Endothelial cell of hepatic sinusoid (primary cell): ENCODE results near the gene HTR1B.

Experiments used
- in situ Hi-C: cut with HindIII; loops from 2 replicates; pipeline ENCODE4 v1.10.0; 2017; ENCODE audit warnings: low sequenced_read_pairs

Gene HTR1B, protein sequence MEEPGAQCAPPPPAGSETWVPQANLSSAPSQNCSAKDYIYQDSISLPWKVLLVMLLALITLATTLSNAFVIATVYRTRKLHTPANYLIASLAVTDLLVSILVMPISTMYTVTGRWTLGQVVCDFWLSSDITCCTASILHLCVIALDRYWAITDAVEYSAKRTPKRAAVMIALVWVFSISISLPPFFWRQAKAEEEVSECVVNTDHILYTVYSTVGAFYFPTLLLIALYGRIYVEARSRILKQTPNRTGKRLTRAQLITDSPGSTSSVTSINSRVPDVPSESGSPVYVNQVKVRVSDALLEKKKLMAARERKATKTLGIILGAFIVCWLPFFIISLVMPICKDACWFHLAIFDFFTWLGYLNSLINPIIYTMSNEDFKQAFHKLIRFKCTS

GRCh38 chr6:77463308-77463860 lies at the start of gene HTR1B:
HTR1B (minus strand) TSS chr6:77463491; CDS start chr6:77463403, 88 bp downstream.
- in situ Hi-C loops, result no loop called here

- in situ Hi-C loops, result no loop called here
Observed at GRCh38 chr6:77512554-77512953, 49.3 kb upstream of the HTR1B start.

DNA sequence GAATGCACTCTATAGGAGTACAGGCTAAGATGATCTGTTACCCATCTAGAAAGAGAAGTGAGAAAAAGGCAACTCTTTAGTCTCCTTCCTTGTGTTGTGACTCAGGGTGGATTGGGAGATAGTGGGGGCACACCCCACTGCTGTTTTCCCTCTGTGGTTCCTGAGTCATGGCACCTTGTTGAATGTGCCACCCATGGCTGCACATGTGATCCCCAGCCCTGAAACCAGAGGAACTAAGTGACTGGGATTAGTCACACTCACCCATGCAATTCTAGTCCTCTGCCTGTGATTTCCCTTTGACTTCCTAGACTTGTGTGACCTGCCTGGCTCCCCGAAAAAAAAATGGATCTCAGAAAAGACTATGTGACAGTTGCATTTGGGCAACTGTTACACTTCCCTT lies 48.6 kb upstream of the HTR1B start:
- in situ Hi-C loops, result no loop called here

DNA sequence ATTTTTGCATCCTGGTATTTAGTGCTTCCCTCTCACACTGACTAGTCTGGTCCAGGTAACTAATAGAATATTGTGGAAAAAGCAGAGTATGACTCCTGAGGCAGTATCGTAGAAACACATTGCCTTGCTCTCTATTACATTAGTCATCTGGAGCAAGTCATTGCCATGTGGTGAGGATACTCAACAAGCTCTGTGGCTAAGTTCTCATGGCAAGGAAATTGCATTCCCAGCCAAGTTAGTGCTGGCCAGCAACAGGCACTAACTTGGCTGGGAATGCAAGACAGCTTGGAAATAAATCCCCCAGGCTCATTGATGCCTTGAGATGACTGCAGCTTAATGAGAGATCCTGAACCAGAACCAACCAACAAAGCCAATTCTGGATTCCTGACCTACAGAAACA lies 39.7 kb upstream of the HTR1B start:
- in situ Hi-C loops, result no loop called here

GRCh38 chr6:77492530-77492929 lies 29.2 kb upstream of the HTR1B start:
- in situ Hi-C loops, result no loop called here

DNA sequence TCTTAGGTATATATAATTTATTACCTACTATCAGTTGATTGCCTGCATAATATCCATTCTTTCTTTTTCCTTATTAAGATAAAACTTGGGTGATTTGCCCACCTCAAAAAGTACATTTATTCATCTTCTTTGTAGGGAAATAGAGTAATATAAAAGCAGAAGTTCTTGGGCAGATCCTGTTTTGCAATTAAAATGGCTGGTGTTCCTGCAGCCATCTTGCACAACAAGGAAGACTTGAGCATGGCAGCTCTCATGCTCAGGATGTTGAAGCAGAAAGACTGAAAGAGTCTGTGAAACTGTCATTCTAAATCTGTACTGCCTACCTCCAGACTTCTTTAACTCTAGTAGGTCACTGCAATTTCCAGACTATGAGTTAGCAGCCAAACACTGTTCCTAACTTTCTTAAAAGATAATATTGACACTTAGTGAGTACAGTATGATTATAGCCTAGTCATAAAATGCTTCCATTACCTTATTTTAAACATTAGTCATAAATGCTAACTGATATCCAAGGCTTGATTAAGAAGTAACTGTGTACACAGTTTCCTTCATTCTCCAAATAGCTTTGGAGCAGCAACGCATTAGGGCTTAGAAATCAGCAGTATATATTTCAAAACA lies 24.6 kb upstream of the HTR1B start:
- in situ Hi-C loops, result no loop called here

- in situ Hi-C loops, result no loop called here
Observed at GRCh38 chr6:77482981-77483380, 19.7 kb upstream of the HTR1B start.

DNA sequence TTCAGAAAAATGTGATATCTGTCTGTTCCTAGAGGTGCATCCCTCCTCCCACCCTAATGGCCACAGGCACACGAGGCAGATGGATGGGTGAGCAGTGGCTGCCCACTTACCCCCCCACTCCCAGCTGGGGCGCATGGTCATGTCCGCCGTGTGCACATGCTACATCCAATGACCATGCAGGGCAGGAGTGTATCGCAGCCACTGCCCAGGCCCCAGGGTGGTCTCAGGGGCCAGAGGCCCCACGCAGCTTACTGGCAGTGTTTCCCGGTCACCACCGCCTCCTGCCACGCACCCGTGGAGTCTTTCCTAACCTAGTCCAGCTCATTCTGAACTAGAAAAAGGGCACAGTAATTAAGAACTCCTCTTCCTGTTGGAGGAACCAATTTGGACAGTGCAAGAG lies 11.7 kb upstream of the HTR1B start:
- in situ Hi-C loops, result no loop called here

DNA sequence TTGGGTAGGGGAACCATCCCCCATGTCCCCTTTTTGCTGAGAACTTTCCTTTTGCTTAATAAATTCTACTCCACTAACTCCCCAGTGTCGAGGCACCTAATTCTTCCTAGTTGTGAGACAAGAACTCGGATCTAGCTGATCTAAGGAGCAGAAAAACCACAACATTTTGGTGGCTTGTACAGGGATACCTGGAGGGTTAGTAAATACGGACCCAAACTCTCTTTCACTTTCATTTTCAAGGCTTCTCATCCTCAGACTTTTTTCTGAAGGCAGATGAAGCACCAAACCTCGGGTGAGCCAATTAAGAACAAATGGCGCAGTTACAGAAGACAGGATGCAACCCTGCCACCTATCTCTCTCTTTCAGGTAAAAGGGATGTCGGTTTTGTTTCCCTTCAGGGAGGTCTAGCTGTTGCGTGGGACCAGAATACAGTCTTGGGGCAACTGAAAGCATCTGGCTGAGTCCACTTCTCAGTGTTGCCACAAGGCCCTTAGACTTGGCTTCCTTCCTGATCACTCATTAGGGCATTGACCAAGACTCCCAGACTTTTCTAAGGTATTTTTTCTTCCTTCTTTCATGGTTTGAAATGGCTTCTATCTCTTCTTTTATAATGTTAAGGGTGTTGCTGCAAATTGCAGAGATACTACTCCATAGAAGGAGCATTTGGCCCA lies 11.1 kb upstream of the HTR1B start:
- in situ Hi-C loops, result no loop called here

DNA sequence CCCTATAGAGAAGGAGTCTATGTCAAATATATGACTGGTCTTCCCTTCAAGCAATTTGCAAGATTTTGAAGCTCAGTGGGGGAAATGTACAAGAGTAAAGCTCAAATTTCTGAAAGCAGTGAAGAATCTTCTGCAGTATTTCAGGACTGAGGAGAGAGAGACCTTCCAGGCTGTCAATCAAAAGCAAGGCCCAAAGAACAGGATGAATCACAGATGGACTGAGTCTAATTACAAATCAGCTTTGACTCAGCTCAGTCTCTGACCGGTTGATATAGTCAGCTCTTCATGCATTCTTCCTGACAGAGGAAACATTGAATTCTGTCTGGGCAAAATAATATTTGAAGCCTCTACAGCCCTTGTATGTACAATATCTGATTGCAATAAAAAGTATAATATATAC lies 7.7 kb upstream of the HTR1B start:
- in situ Hi-C loops, result no loop called here

DNA sequence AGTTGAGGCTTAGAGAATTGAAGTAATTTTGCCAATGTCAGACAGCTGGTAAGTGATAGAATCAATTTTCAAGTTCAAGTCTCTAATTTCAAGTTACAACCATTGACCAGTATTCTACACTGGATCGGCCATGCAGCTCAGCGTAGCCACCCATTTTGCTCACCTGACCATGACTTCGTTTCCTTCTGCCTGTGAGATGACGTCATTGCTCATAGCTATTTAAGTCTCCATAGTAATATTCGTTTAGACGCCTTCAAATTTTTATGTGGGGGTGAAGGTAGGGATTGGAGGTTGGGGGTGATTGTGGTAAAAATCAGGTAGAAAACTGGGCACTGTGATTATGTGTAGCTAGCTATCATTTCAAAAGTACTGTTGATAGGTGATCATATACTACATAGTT lies 5.6 kb upstream of the HTR1B start:
- in situ Hi-C loops, result no loop called here

DNA sequence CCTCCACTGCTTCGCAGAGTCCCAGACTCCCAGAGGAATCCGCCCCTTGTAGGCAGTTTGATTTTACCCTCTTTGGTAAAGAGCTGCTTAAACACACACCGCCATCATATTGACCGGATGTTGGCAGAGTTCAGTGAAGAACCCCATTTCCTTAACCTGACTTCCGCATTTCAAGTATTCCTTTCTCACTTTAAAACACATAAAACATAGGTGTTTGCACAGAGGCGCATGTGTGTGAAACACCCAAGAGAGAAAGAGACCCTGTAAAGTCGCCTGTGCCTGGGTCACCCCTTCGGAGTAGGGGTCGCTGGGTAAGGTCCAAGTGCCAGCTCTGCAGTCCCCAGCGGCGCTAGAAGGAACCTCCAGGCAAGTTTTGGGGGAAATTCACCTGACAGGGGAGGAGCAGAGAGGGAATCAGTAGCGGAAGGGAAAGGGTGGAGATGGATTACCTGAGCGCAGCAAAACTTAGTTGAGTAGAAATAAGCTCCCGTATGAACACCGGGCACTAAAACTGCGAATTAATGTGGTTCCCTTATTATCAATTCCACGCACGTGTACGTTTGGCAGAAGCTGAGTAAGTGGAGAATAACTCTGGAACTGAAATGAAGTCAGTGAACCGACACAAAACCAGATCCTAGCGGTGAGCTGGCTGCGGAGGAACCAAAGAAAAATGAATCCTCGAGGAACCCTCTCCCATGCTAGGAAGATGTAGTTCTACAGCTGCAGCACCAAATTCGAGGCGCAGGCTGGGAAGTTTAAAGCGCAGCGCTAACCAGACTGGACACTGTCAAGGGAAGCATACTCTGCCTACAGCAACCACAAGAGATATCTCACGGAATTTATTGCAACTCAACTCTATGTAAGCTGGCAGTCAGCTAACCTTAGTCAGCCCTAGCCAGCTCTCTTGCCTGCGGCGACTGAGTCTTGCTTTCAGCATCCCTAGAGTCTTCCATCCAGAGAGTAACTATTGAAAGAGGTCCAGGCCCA lies 3.5 kb upstream of the HTR1B start:
- in situ Hi-C loops, result no loop called here

DNA sequence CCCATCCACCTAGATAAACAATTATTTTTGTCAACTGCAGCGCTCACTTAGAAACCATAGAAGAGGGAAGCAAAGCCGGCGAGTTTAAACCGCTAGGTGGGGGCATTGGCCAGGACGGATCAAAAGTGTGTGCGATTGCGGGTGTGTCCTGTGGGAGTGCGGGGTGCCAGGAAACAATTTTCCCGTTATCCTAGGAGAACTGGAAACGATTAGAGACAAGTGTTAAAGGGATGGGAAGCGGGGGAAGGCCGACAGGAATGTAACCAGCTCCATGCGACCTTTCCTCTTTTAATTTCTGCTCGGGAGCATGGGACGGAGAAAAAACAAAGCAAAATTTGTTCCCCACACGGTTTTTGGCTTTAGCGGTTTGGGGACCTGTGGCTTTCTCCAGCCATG lies 2.8 kb upstream of the HTR1B start:
- in situ Hi-C loops, result no loop called here

- in situ Hi-C loops, result no loop called here
Observed at GRCh38 chr6:77464495-77464867, 1.2 kb upstream of the HTR1B start.

GRCh38 chr6:77463861-77464494 lies 687 bp upstream of the HTR1B start:
- in situ Hi-C loops, result no loop called here

GRCh38 chr6:77462359-77463307 lies 658 bp downstream of the HTR1B start:
- in situ Hi-C loops, result no loop called here

DNA sequence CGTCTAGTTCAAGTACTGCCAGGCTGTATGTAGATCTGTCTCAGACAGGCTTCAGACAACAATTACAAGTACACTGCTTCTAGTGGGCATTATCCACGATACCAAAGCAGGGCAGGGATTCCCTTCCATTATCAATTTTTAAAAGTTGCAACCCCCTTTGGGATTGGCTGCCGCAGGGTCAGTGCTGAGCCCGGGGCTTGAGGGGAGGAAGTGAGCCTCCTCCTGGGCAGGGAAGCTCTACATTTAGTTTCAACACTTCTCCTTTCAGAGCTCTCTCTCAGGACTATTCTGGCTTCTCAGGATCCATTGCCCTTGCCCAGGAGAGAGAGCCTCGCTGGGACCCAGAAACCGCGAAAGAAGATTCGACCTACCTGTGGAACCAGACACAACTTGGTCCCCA lies 1.5 kb downstream of the HTR1B start:
- in situ Hi-C loops, result no loop called here

- in situ Hi-C loops, result no loop called here
Observed at GRCh38 chr6:77458421-77458820, 4.9 kb downstream of the HTR1B start.

- in situ Hi-C loops, result no loop called here
Observed at GRCh38 chr6:77457720-77458349, 5.5 kb downstream of the HTR1B start.
